ENCODE results near the gene KIF1C.

GRCh38 chr17:5003214-5003867, 5.6 kb downstream of the KIF1C start:
- no peak for TF ChIP-seq POLR2A (IDR thresholded peaks at IDR 0.05)
- TF ChIP-seq CTCF (IDR thresholded peaks at IDR 0.05) = no peak

Measured in prostate gland (tissue), 2 donors.